ENCODE measurements around the gene SH3BP4. TPM values are rescaled to one million over a fixed set of nuclear protein-coding genes. Genes with fewer than 3 reads are reported as not detected.

SH3BP4 gene
- total and polyA plus RNA-seq, 2 of the 8 experiments (the other 6 are each of a cell fraction or from before 2014, with no cell fraction given), result 28.3 to 35.4 TPM

- no peak overlapping the region for H2BK15ac ChIP-seq (ENCODE audit: low read length)
- WGBS, 2 experiments (ENCODE audit: extremely low coverage in 1 of 2, insufficient coverage in 1 of 2, insufficient read length in 1 of 2, insufficient replicate concordance in 2 of 2, low coverage in 1 of 2, low lambda C conversion rate in 2 of 2, missing lambda C conversion rate in 1 of 2), result 96% methylated on average over 34 of the region's 49 CpGs; no CpG with 5 or more reads in 1 of the 2 experiments
- H3K18ac ChIP-seq (ENCODE audit: extremely low read depth, low read length), result no peak overlapping the region
- H4K20me1 ChIP-seq (replicated peaks in 1 of 2; ENCODE audit: control insufficient read depth in 1 of 2, insufficient read depth in 2 of 2, low read length in 2 of 2), result peaks cover 8 to 9% of the 10 kb centered on the region in 2 experiments
- H3K4me1 ChIP-seq (replicated peaks in 1 of 4; ENCODE audit: control insufficient read depth in 3 of 4, insufficient read depth in 4 of 4, low read length in 3 of 4), result peaks cover 0 to 6% (median 2%) of the 10 kb centered on the region in 4 experiments; a peak in 3 of 7 replicates
- peaks cover 23 to 49% (median 33%) of the 10 kb centered on the region in 4 experiments for H3K36me3 ChIP-seq (ENCODE audit: control insufficient read depth in 2 of 4, insufficient read depth in 4 of 4, low read length in 3 of 4)
- ChIA-PET POLR2A (ENCODE audit: partially characterized antibody) (no interaction called here), CTCF (ENCODE audit: partially characterized antibody) (interaction anchor here (0.7 to 1.6 kb wide), 7 partner anchors 10 to 79 kb away, joined by 3 to 4 read pairs (median 3); no protein-coding TSS in a partner anchor)
- H4K91ac ChIP-seq (replicated peaks; ENCODE audit: insufficient read length, low read length), result no peak overlapping the region
- H3K4me2 ChIP-seq (ENCODE audit: insufficient read depth in 1 of 2, low read depth in 2 of 2, low read length in 2 of 2), result no peak overlapping the region
- peaks cover 9% of the 10 kb centered on the region; the same call in 1 of the 2 replicates for H3K79me1 ChIP-seq (ENCODE audit: low read depth, low read length)
- no peak for DNase-seq (ENCODE audit: low read depth in 1 of 2, low spot score in 2 of 2)
- no peak overlapping the region for H3K9ac ChIP-seq (replicated peaks in 1 of 4; ENCODE audit: extremely low read depth in 1 of 4, low read depth in 3 of 4, low read length in 3 of 4)
- H2BK5ac ChIP-seq (ENCODE audit: low read depth, low read length), result no peak overlapping the region; the same call in 1 of the 2 replicates
- H2BK20ac ChIP-seq (ENCODE audit: low read length), result no peak overlapping the region
- no peaks in the 10 kb centered on the region for H3K27me3 ChIP-seq (replicated peaks in 1 of 4; ENCODE audit: control insufficient read depth in 3 of 4, extremely low read depth in 1 of 4, insufficient read depth in 3 of 4, low read length in 3 of 4)
- no peak overlapping the region for H3K23ac ChIP-seq (ENCODE audit: insufficient read length)
- no peak overlapping the region for H2BK120ac ChIP-seq (replicated peaks; ENCODE audit: low read depth, low read length)
- H3K27ac ChIP-seq (ENCODE audit: low read depth, low read length), result no peak overlapping the region
- no peak overlapping the region for H3K4ac ChIP-seq (replicated peaks; ENCODE audit: insufficient read length, low read depth, low read length)
- H3K23me2 ChIP-seq (ENCODE audit: low read depth, low read length), result no peaks in the 10 kb centered on the region
- H3K4me3 ChIP-seq (ENCODE audit: extremely low read depth in 1 of 4, insufficient read depth in 2 of 4, low read depth in 3 of 4, low read length in 4 of 4), result no peak overlapping the region
- H4K5ac ChIP-seq (ENCODE audit: insufficient read length, low read depth, low read length), result no peak overlapping the region
- no peak overlapping the region for H3K56ac ChIP-seq (replicated peaks; ENCODE audit: insufficient read length, low read depth, low read length)
- H2BK12ac ChIP-seq (ENCODE audit: low read depth, low read length), result no peak overlapping the region
- H2AK5ac ChIP-seq (ENCODE audit: low read depth, low read length), result no peak overlapping the region
- no peak overlapping the region for H3K14ac ChIP-seq (ENCODE audit: insufficient read length)
- no peak for FAIRE-seq
- no peak overlapping the region for H2AFZ ChIP-seq (ENCODE audit: low read length)
- no peaks in the 10 kb centered on the region for H3K9me3 ChIP-seq (ENCODE audit: insufficient read depth in 2 of 2, low read depth in 1 of 2, low read length in 1 of 2)
- H3K79me2 ChIP-seq (ENCODE audit: control insufficient read depth in 1 of 2, insufficient read depth in 2 of 2, low read length in 2 of 2), result peaks cover 0 to 11% of the 10 kb centered on the region in 2 experiments; a peak in 1 of 4 replicates
- no peak overlapping the region for H4K8ac ChIP-seq (ENCODE audit: extremely low read depth, insufficient read depth, low read length)
- TF ChIP-seq HDAC2 (IDR thresholded peaks at IDR 0.05; ENCODE audit: borderline replicate concordance in 1 of 2, low read depth in 2 of 2, low read length in 2 of 2), result no peak
Observed at GRCh38 chr2:235042576-235043515, 91.0 kb downstream of the SH3BP4 start.
